Smooth muscle cell (in vitro differentiated cells): ENCODE data around the gene ABCC4. TPM values are rescaled to one million over a fixed set of nuclear protein-coding genes. Genes with fewer than 3 reads are reported as not detected.

Experiments
- DNase-seq: peaks from one replicate; lab custom pipeline; 2025; ENCODE audit not compliant: unreplicated experiment; lab: John Stamatoyannopoulos, UW
- H2AFZ ChIP-seq: fragments of 200-600 bp; sonication (generic); 2 replicates; pipeline ENCODE4 v1.6.0; 2016; ENCODE audit warnings: antibody characterized with exemption, low read depth, mild to moderate bottlenecking
- H3F3A ChIP-seq: fragments of 200-600 bp; sonication (generic); 2 replicates; pipeline ENCODE4 v1.6.0; 2017; ENCODE audit warnings: antibody characterized with exemption, low read depth
- H3K27ac ChIP-seq: fragments of 200-600 bp; sonication (generic); 2 replicates; pipeline ENCODE4 v1.5.1; 2016; ENCODE audit warnings: low read depth, mild to moderate bottlenecking
- H3K27me3 ChIP-seq: fragments of 200-600 bp; sonication (generic); 2 replicates; pipeline ENCODE4 v1.6.1; 2016; ENCODE audit warnings: low read depth, mild to moderate bottlenecking
- H3K36me3 ChIP-seq: fragments of 200-600 bp; sonication (generic); 2 replicates; pipeline ENCODE4 v1.5.1; 2016; ENCODE audit warnings: low read depth
- H3K4me1 ChIP-seq: fragments of 200-600 bp; sonication (generic); 2 replicates; pipeline ENCODE4 v1.5.1; 2016; ENCODE audit warnings: low read depth
- H3K4me2 ChIP-seq: fragments of 200-600 bp; sonication (generic); 2 replicates; pipeline ENCODE4 v1.6.0; 2016; ENCODE audit warnings: mild to moderate bottlenecking
- H3K4me3 ChIP-seq: fragments of 200-600 bp; sonication (generic); 2 replicates; pipeline ENCODE4 v1.5.1; 2016; ENCODE audit warnings: mild to moderate bottlenecking
- H3K79me2 ChIP-seq: fragments of 200-600 bp; sonication (generic); 2 replicates; pipeline ENCODE4 v1.6.0; 2016; ENCODE audit warnings: low read depth, mild to moderate bottlenecking
- H3K9ac ChIP-seq: fragments of 200-600 bp; sonication (generic); 2 replicates; pipeline ENCODE4 v1.6.0; 2016; ENCODE audit warnings: low read depth
- H3K9me3 ChIP-seq: fragments of 200-600 bp; sonication (generic); replicated peaks from 2 replicates; pipeline ENCODE4 v1.5.1; 2016; ENCODE audit warnings: low read depth
- H4K20me1 ChIP-seq: fragments of 200-600 bp; sonication (generic); 2 replicates; pipeline ENCODE4 v1.6.0; 2016; ENCODE audit warnings: low read depth
- WGBS: methylation state at CpG from one replicate; pipeline ENCODE4 v1.1.7; 2016; ENCODE audit warnings: low lambda C conversion rate; 5-methylcytosine and 5-hydroxymethylcytosine counted together
- polyA plus RNA-seq: library from polyadenylated mRNA; unstranded; fragments of >200 nt; fragmentation: Nextera tagmentation; extraction: Ambion mirVana; gene quantifications from 2 replicates; pipeline ENCODE4 v1.2.1, GENCODE V29; 2016
- total RNA-seq: library from RNA; depleted of rRNA; stranded (reverse); fragments of >200 nt; gene quantifications from 2 replicates; pipeline ENCODE4 v1.2.3, GENCODE V29; 2014
- TF ChIP-seq, protein P1 (sequence below): fragments of 200-600 bp; sonication (generic); IDR thresholded peaks from 2 replicates; pipeline ENCODE4 v1.5.1; 2017; ENCODE audit warnings: borderline replicate concordance, mild to moderate bottlenecking, antibody characterized with exemption; ENCODE audit not compliant: insufficient read depth, poor library complexity, severe bottlenecking

Gene ABCC4
- total and polyA plus RNA-seq, 2 experiments from 2014 or later, result 11.9 to 37.7 TPM

DNA sequence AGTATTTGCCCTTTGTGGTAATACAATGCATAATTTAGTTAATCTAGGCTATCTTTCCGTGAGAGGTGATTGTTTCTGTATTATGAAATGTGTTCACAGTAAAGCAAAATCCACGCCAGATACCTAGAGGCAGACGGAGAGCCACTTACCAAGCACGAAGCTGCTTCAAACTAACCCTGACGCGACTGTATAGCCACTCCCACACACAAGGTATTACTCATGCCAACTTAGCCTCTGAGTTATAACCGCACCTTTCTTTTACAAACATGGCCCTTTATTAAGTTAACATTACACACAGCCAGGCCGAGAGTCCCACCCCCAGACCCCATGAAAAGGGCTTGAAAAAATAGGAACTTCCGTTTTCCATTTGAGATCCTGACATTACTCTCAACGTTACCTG lies 185.7 kb downstream of the ABCC4 start:
- H3K4me3 ChIP-seq, result no peak overlapping the region
- no peaks in the 10 kb centered on the region for H3K9me3 ChIP-seq
- H3K36me3 ChIP-seq, result no peaks in the 10 kb centered on the region
- H3K27ac ChIP-seq, result no peak overlapping the region
- no peak overlapping the region for H3K4me2 ChIP-seq
- H3K4me1 ChIP-seq, result peaks cover 48% of the 10 kb centered on the region
- no peak overlapping the region for H3K9ac ChIP-seq
- no peaks in the 10 kb centered on the region for H4K20me1 ChIP-seq
- TF ChIP-seq, protein P1, sequence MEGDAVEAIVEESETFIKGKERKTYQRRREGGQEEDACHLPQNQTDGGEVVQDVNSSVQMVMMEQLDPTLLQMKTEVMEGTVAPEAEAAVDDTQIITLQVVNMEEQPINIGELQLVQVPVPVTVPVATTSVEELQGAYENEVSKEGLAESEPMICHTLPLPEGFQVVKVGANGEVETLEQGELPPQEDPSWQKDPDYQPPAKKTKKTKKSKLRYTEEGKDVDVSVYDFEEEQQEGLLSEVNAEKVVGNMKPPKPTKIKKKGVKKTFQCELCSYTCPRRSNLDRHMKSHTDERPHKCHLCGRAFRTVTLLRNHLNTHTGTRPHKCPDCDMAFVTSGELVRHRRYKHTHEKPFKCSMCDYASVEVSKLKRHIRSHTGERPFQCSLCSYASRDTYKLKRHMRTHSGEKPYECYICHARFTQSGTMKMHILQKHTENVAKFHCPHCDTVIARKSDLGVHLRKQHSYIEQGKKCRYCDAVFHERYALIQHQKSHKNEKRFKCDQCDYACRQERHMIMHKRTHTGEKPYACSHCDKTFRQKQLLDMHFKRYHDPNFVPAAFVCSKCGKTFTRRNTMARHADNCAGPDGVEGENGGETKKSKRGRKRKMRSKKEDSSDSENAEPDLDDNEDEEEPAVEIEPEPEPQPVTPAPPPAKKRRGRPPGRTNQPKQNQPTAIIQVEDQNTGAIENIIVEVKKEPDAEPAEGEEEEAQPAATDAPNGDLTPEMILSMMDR, result no peak
- no peaks in the 10 kb centered on the region for H3K79me2 ChIP-seq
- no peak for DNase-seq
- no peaks in the 10 kb centered on the region for H3K27me3 ChIP-seq
- no peaks in the 10 kb centered on the region for H3F3A ChIP-seq
- no peak overlapping the region for H2AFZ ChIP-seq
- 83% methylated on average over 10 of the region's 10 CpGs for whole genome bisulfite sequencing

DNA sequence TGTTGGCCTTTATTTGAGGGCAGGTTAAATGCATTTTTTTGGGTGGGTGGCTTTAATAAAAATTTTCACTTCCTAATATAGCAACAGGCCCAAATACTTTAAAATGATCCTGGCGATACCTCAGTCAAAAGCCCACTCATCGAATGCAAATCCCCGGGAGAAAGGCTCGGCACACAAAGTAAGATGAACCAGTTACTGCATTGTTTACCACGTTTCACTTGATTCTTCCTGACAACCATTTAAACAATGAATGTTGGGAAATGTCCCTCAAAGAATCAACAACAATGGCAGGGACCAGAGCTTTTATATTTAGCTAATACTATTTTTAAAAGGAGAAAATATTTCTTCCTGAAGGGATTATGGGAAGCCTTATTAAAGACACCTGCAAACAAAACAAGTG lies 187.7 kb downstream of the ABCC4 start:
- WGBS, result 90% methylated on average over 5 of the region's 5 CpGs
- peaks cover 48% of the 10 kb centered on the region for H3K4me1 ChIP-seq
- no peaks in the 10 kb centered on the region for H3K9me3 ChIP-seq
- TF ChIP-seq, protein P1, result no peak
- no peak for DNase-seq
- no peaks in the 10 kb centered on the region for H3K79me2 ChIP-seq
- no peaks in the 10 kb centered on the region for H3F3A ChIP-seq
- H3K36me3 ChIP-seq, result no peaks in the 10 kb centered on the region
- H3K27me3 ChIP-seq, result no peaks in the 10 kb centered on the region
- H3K4me2 ChIP-seq, result no peak overlapping the region
- no peaks in the 10 kb centered on the region for H4K20me1 ChIP-seq
- H2AFZ ChIP-seq, result no peak overlapping the region
- no peak overlapping the region for H3K27ac ChIP-seq
- no peak overlapping the region for H3K4me3 ChIP-seq
- no peak overlapping the region for H3K9ac ChIP-seq

DNA sequence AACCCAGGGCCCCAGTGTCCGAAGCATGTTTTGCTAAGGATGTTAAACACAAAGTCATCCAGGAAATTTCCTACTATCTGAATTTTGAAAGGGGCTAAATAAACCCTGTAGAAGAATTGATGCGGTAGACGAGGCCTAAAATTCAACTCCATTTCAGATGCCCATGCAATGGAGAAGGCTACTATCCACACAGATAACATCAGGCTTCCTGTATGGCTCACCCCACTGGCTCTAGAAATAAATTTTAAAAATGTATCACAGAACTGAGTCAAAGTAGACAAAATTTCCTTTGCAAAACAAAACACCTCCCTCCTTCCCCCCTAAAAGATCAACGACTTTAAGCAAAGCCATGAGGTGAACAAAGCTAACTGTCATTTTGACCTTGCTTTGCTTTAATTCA lies 188.4 kb downstream of the ABCC4 start:
- no peak overlapping the region for H3K4me2 ChIP-seq

DNA sequence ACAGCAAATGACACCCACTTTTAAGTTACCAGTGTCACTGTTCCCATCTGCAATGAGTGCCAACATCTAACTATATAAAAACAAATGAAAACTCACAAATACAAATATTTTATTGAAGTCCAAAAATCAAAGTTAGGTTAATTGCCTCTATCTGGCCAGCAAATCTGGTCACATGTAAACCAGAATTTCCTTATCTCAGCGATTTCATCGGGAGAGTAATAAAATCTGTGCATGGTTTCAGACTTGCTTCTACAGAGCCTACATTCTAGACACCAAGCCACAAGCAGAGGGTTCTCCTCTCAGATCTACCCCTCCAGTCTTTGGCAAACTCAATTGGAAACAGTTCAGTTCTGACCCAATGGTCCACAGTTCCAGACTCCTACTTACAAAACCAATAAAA lies 189.6 kb downstream of the ABCC4 start:
- peaks cover 44% of the 10 kb centered on the region for H3K4me1 ChIP-seq
- no peaks in the 10 kb centered on the region for H3F3A ChIP-seq
- H3K79me2 ChIP-seq, result no peaks in the 10 kb centered on the region
- H3K9ac ChIP-seq, result no peak overlapping the region
- H3K36me3 ChIP-seq, result no peaks in the 10 kb centered on the region
- no peak overlapping the region for H3K27ac ChIP-seq
- H2AFZ ChIP-seq, result no peak overlapping the region
- H3K9me3 ChIP-seq, result no peaks in the 10 kb centered on the region
- TF ChIP-seq, protein P1, result no peak
- H3K27me3 ChIP-seq, result no peaks in the 10 kb centered on the region
- no peak overlapping the region for H3K4me2 ChIP-seq
- DNase-seq, result no peak
- WGBS, result 55% methylated on average over 2 of the region's 2 CpGs
- H3K4me3 ChIP-seq, result no peak overlapping the region
- H4K20me1 ChIP-seq, result no peaks in the 10 kb centered on the region

More for the DNA sequence above, 188.4 kb downstream of the ABCC4 start:
- H3K4me1 ChIP-seq, result peaks cover 48% of the 10 kb centered on the region
- WGBS, result 93% methylated on average over 4 of the region's 4 CpGs
- no peaks in the 10 kb centered on the region for H3K9me3 ChIP-seq
- no peak overlapping the region for H3K4me3 ChIP-seq
- no peak overlapping the region for H3K9ac ChIP-seq
- TF ChIP-seq, protein P1, result no peak
- H3K27me3 ChIP-seq, result no peaks in the 10 kb centered on the region
- no peaks in the 10 kb centered on the region for H3K36me3 ChIP-seq
- no peaks in the 10 kb centered on the region for H3K79me2 ChIP-seq
- no peaks in the 10 kb centered on the region for H3F3A ChIP-seq
- no peaks in the 10 kb centered on the region for H4K20me1 ChIP-seq
- DNase-seq, result no peak
- no peak overlapping the region for H3K27ac ChIP-seq
- H2AFZ ChIP-seq, result no peak overlapping the region
